Activated naive CD4-positive, alpha-beta T cell treated with anti-CD3 and anti-CD28 coated beads, Interleukin-2, amount 50 U/mL, for 24 hours (primary cell): ENCODE measurements around the gene NDEL1.

Source experiments
- H3K27ac Mint-ChIP-seq: one replicate; pipeline ENCODE4 v1.8.0; 2021; ENCODE audit warnings: mild to moderate bottlenecking, mixed read lengths
- H3K27me3 Mint-ChIP-seq: one replicate; pipeline ENCODE4 v1.8.0; 2021; ENCODE audit warnings: mixed read lengths
- H3K36me3 Mint-ChIP-seq: one replicate; pipeline ENCODE4 v1.8.0; 2021; ENCODE audit warnings: mixed read lengths
- H3K4me1 Mint-ChIP-seq: one replicate; pipeline ENCODE4 v1.8.0; 2021; ENCODE audit warnings: mixed read lengths
- H3K4me3 Mint-ChIP-seq: one replicate; pipeline ENCODE4 v1.8.0; 2021; ENCODE audit warnings: mild to moderate bottlenecking, mixed read lengths
- H3K9me3 Mint-ChIP-seq: one replicate; pipeline ENCODE4 v1.8.0; 2021; ENCODE audit warnings: mixed read lengths

The NDEL1 gene

GRCh38 chr17:8492121-8492520 lies 56.4 kb downstream of the NDEL1 start:
- Mint-ChIP-seq H3K27me3 (no peaks in the 10 kb centered on the region), H3K4me1 (no peaks in the 10 kb centered on the region), H3K4me3 (no peak overlapping the region), H3K9me3 (no peaks in the 10 kb centered on the region), H3K27ac (no peak overlapping the region), H3K36me3 (peaks cover 12% of the 10 kb centered on the region)

DNA sequence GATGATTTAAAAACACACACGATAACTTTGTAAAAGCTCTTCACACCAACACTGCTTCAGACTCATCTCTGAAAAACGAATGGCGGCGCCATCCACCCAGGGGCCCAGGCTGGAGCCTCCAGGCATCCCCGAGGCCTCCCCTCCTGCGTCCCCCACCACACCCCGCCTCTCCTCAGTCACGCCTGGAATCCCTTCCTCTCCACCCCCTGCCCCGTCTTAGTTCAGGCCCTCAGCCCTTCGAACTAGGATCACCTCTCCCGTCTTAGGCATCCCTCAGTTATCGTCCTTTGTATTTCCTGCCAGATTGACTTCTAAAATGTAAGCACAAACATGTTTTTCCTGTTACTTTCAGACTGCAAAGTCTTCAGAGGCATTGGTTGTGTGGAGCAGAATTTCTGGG lies 58.3 kb downstream of the NDEL1 start:
- peaks cover 8% of the 10 kb centered on the region for H3K36me3 Mint-ChIP-seq
- H3K27ac Mint-ChIP-seq: no peak overlapping the region
- H3K9me3 Mint-ChIP-seq: no peaks in the 10 kb centered on the region
- no peak overlapping the region for H3K4me3 Mint-ChIP-seq
- H3K27me3 Mint-ChIP-seq: no peaks in the 10 kb centered on the region
- H3K4me1 Mint-ChIP-seq: no peaks in the 10 kb centered on the region

- Mint-ChIP-seq H3K9me3 (no peaks in the 10 kb centered on the region), H3K27me3 (no peaks in the 10 kb centered on the region), H3K36me3 (peaks cover 8% of the 10 kb centered on the region), H3K4me3 (no peak overlapping the region), H3K27ac (peak overlapping the region; percentile 4), H3K4me1 (no peaks in the 10 kb centered on the region)
Observed at GRCh38 chr17:8494506-8495111, 58.9 kb downstream of the NDEL1 start.

DNA sequence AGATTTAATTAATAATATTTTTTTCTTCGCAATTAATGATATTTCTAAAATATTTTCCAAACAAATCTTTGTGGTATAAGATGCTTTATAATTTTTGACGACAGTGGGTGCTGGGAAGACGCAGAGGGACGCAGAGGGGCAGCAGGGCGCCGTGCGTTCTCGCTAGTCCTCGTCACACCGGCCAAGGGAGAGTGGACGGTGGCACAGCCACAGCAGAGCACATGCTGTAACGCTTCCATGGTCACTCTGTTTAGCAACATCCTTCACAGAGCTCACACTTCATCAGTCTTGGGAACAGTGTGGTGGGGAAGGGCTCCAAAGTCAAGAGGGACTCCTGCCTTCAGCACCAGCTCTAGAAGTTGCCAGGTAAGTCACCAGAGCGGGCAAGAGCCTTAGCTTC lies 60.4 kb downstream of the NDEL1 start:
- no peaks in the 10 kb centered on the region for H3K9me3 Mint-ChIP-seq
- H3K27me3 Mint-ChIP-seq: no peaks in the 10 kb centered on the region
- no peaks in the 10 kb centered on the region for H3K4me1 Mint-ChIP-seq
- peaks cover 6% of the 10 kb centered on the region for H3K36me3 Mint-ChIP-seq
- no peak overlapping the region for H3K27ac Mint-ChIP-seq
- no peak overlapping the region for H3K4me3 Mint-ChIP-seq

GRCh38 chr17:8499171-8499570 lies 63.5 kb downstream of the NDEL1 start:
- H3K27me3 Mint-ChIP-seq: no peaks in the 10 kb centered on the region
- H3K4me1 Mint-ChIP-seq: no peaks in the 10 kb centered on the region
- no peak overlapping the region for H3K4me3 Mint-ChIP-seq
- no peaks in the 10 kb centered on the region for H3K9me3 Mint-ChIP-seq
- no peak overlapping the region for H3K27ac Mint-ChIP-seq
- peaks cover under 1% of the 10 kb centered on the region for H3K36me3 Mint-ChIP-seq

DNA sequence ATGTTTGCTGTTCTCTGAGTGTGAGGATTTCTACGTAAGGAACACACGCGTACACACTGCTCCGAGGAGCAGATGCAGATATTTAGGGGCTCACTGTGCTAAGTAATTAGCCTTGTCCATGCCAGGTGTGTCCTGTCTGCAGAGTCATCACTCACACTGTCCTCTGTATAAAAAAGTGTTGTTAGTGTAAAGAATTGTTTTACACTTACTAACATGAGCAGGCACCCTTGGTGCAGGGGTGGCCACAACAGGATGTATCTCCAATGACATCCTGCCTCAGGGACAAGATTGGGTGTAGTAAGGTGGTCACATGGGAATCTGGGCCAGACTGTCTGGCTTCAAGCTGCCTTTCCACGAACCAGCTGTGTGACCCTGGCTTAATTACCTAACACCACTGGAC lies 63.9 kb downstream of the NDEL1 start:
- H3K4me3 Mint-ChIP-seq: no peak overlapping the region
- no peaks in the 10 kb centered on the region for H3K27me3 Mint-ChIP-seq
- H3K9me3 Mint-ChIP-seq: no peaks in the 10 kb centered on the region
- H3K36me3 Mint-ChIP-seq: no peaks in the 10 kb centered on the region
- H3K4me1 Mint-ChIP-seq: no peaks in the 10 kb centered on the region
- H3K27ac Mint-ChIP-seq: no peak overlapping the region

- Mint-ChIP-seq H3K4me1 (no peaks in the 10 kb centered on the region), H3K27ac (no peak overlapping the region), H3K4me3 (no peak overlapping the region), H3K36me3 (no peaks in the 10 kb centered on the region), H3K27me3 (no peaks in the 10 kb centered on the region), H3K9me3 (no peaks in the 10 kb centered on the region)
Observed at GRCh38 chr17:8500609-8501008, 64.9 kb downstream of the NDEL1 start.

GRCh38 chr17:8502126-8502525 lies 66.4 kb downstream of the NDEL1 start:
- H3K4me1 Mint-ChIP-seq: no peaks in the 10 kb centered on the region
- no peak overlapping the region for H3K4me3 Mint-ChIP-seq
- H3K9me3 Mint-ChIP-seq: no peaks in the 10 kb centered on the region
- peaks cover under 1% of the 10 kb centered on the region for H3K36me3 Mint-ChIP-seq
- no peaks in the 10 kb centered on the region for H3K27me3 Mint-ChIP-seq
- no peak overlapping the region for H3K27ac Mint-ChIP-seq

DNA sequence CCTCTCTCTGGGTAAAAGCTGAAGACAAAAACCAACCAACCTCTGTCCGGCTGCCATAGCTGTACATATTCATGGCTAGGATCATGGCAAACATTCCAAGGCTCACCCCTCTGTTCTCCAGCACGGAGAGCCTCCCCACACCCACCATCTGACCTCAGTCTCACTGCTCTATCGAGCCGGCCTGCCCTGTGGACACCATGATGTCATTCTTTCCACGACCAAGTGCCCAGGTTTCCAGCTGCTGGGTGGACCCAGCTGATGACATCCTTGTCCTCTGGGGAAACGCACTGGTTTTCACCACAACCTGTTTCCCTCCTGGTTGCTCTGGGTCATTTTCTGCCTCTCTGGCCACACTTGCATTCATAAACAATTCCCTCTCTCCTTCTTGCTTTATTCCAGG lies 67.7 kb downstream of the NDEL1 start:
- no peaks in the 10 kb centered on the region for H3K9me3 Mint-ChIP-seq
- peaks cover 4% of the 10 kb centered on the region for H3K36me3 Mint-ChIP-seq
- H3K27ac Mint-ChIP-seq: no peak overlapping the region
- no peak overlapping the region for H3K4me3 Mint-ChIP-seq
- no peaks in the 10 kb centered on the region for H3K27me3 Mint-ChIP-seq
- no peaks in the 10 kb centered on the region for H3K4me1 Mint-ChIP-seq

GRCh38 chr17:8503807-8504206 lies 68.1 kb downstream of the NDEL1 start:
- Mint-ChIP-seq H3K27me3 (no peaks in the 10 kb centered on the region), H3K27ac (no peak overlapping the region), H3K4me1 (no peaks in the 10 kb centered on the region), H3K9me3 (no peaks in the 10 kb centered on the region), H3K4me3 (no peak overlapping the region), H3K36me3 (peaks cover 6% of the 10 kb centered on the region)

GRCh38 chr17:8504460-8505207 lies 69.0 kb downstream of the NDEL1 start:
- H3K27me3 Mint-ChIP-seq: no peaks in the 10 kb centered on the region
- H3K4me1 Mint-ChIP-seq: no peaks in the 10 kb centered on the region
- H3K4me3 Mint-ChIP-seq: no peak overlapping the region
- H3K36me3 Mint-ChIP-seq: peaks cover 9% of the 10 kb centered on the region
- H3K9me3 Mint-ChIP-seq: no peaks in the 10 kb centered on the region
- no peak overlapping the region for H3K27ac Mint-ChIP-seq

DNA sequence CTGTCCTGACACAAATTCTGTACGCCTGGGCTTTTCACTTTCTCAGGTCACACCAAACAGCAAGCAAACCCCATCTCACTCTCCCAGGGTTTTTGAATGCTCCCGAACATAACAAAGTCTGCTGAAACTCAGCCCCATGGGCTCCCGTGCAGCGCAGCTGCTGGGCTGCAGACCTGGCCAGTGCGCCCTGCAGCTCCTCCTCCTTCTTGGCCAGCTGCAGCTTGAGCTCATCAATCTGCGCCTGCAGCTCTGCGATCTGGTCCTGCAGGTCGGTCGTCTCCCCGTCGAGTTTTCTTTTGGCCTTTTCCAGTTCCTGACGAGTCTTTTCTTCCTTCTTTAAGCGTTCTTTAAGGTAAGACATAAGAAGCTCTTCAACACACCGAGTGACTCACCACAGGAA lies 70.5 kb downstream of the NDEL1 start:
- H3K4me1 Mint-ChIP-seq: no peaks in the 10 kb centered on the region
- no peaks in the 10 kb centered on the region for H3K27me3 Mint-ChIP-seq
- peaks cover 9% of the 10 kb centered on the region for H3K36me3 Mint-ChIP-seq
- H3K9me3 Mint-ChIP-seq: no peaks in the 10 kb centered on the region
- H3K4me3 Mint-ChIP-seq: no peak overlapping the region
- no peak overlapping the region for H3K27ac Mint-ChIP-seq

- H3K4me1 Mint-ChIP-seq: no peaks in the 10 kb centered on the region
- H3K27ac Mint-ChIP-seq: peak overlapping the region; percentile 27
- H3K27me3 Mint-ChIP-seq: no peaks in the 10 kb centered on the region
- H3K9me3 Mint-ChIP-seq: no peaks in the 10 kb centered on the region
- no peak overlapping the region for H3K4me3 Mint-ChIP-seq
- H3K36me3 Mint-ChIP-seq: no peaks in the 10 kb centered on the region
Observed at GRCh38 chr17:8514801-8515200, 79.1 kb downstream of the NDEL1 start.
